ENCODE measurements around the gene DOCK7.
"Not testable (repeated sequence)": the region's sequence is repeated elsewhere in the genome, so short reads cannot be mapped to it uniquely, and the experiment has no call there.

DNA sequence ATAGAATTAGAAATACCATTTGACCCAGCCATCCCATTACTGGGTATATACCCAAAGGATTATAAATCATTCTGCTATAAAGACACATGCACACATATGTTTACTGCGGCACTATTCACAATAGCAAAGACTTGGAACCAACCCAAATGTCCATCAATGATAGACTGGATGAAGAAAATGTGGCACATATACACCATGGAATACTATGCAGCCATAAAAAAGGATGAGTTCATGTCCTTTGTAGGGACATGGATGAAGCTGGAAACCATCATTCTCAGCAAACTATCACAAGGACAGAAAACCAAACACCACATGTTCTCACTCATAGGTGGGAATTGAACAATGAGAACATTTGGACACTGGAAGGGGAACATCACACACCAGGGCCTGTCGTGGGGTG lies 7.2 kb downstream of the DOCK7 start:
- TF ChIP-seq EZH2 (IDR thresholded peaks at IDR 0.05); POLR2AphosphoS5 (IDR thresholded peaks at IDR 0.05; ENCODE audit: borderline replicate concordance, low read depth, low read length); FOXP2 (optimal IDR thresholded peaks at IDR 0.05; ENCODE audit: control extremely low read depth, extremely low read length, insufficient read depth): not testable (repeated sequence)
